ENCODE measurements around the gene DRD4. TPM values are rescaled to one million over a fixed set of nuclear protein-coding genes. Genes with fewer than 3 reads are reported as not detected.
"Not testable (repeated sequence)": the region's sequence is repeated elsewhere in the genome, so short reads cannot be mapped to it uniquely, and the experiment has no call there.

DRD4 gene
- total and polyA plus RNA-seq, 2 of the 8 experiments (the other 6 are each of a cell fraction or from before 2014, with no cell fraction given): 3.4 to 4.9 TPM

DNA sequence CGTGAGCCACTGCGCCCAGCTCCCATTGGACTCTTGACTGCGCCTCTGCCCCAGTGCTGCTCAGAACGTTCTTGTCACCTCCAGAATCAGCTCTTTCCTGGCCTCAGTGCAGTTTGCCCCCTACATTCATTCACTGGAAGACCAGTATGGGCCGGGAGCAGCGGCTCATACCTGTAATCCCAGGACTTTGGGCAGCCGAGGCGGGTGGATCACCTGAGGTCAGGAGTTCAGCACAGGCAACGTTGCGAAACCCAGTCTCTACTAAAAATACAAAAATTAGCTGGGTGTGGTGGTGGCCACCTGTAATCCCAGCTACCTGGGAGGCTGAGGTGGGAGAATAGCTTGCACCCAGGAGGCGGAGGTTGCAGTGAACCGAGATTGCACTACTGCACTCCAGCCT lies 17.4 kb downstream of the DRD4 start:
- not testable (repeated sequence) for H3K27ac ChIP-seq (ENCODE audit: low read depth, low read length)

More for the DNA sequence above, 17.4 kb downstream of the DRD4 start:
- not testable (repeated sequence) for H3K23ac ChIP-seq (ENCODE audit: insufficient read length); FAIRE-seq; H2BK120ac ChIP-seq (replicated peaks; ENCODE audit: low read depth, low read length); H3K9ac ChIP-seq (replicated peaks in 1 of 4; ENCODE audit: extremely low read depth in 1 of 4, low read depth in 3 of 4, low read length in 3 of 4); H4K8ac ChIP-seq (ENCODE audit: extremely low read depth, insufficient read depth, low read length); H3K4me1 ChIP-seq (replicated peaks in 1 of 4; ENCODE audit: control insufficient read depth in 3 of 4, insufficient read depth in 4 of 4, low read length in 3 of 4); H2AK5ac ChIP-seq (ENCODE audit: low read depth, low read length); H2BK5ac ChIP-seq (ENCODE audit: low read depth, low read length); H3K79me1 ChIP-seq (ENCODE audit: low read depth, low read length); H3K4me3 ChIP-seq (ENCODE audit: extremely low read depth in 1 of 4, insufficient read depth in 2 of 4, low read depth in 3 of 4, low read length in 4 of 4); H3K18ac ChIP-seq (ENCODE audit: extremely low read depth, low read length); H4K5ac ChIP-seq (ENCODE audit: insufficient read length, low read depth, low read length); H2BK20ac ChIP-seq (ENCODE audit: low read length); H2BK12ac ChIP-seq (ENCODE audit: low read depth, low read length); H4K91ac ChIP-seq (replicated peaks; ENCODE audit: insufficient read length, low read length); H3K4me2 ChIP-seq (ENCODE audit: insufficient read depth in 1 of 2, low read depth in 2 of 2, low read length in 2 of 2); H3K23me2 ChIP-seq (ENCODE audit: low read depth, low read length); H3K27me3 ChIP-seq (replicated peaks in 1 of 4; ENCODE audit: control insufficient read depth in 3 of 4, extremely low read depth in 1 of 4, insufficient read depth in 3 of 4, low read length in 3 of 4); H3K9me3 ChIP-seq (ENCODE audit: insufficient read depth in 2 of 2, low read depth in 1 of 2, low read length in 1 of 2); H3K14ac ChIP-seq (ENCODE audit: insufficient read length); DNase-seq (ENCODE audit: low read depth in 1 of 2, low spot score in 2 of 2); H3K4ac ChIP-seq (replicated peaks; ENCODE audit: insufficient read length, low read depth, low read length); H3K79me2 ChIP-seq (ENCODE audit: control insufficient read depth in 1 of 2, insufficient read depth in 2 of 2, low read length in 2 of 2); H3K56ac ChIP-seq (replicated peaks; ENCODE audit: insufficient read length, low read depth, low read length); H2BK15ac ChIP-seq (ENCODE audit: low read length); H4K20me1 ChIP-seq (replicated peaks in 1 of 2; ENCODE audit: control insufficient read depth in 1 of 2, insufficient read depth in 2 of 2, low read length in 2 of 2); H2AFZ ChIP-seq (ENCODE audit: low read length)
- ChIA-PET POLR2A (ENCODE audit: partially characterized antibody) (interaction anchor here (1.1 to 4.0 kb wide), 5 partner anchors 8 to 93 kb away, joined by 4 to 19 read pairs (median 4); partner anchors contain the start of gene TALDO1), CTCF (ENCODE audit: partially characterized antibody) (interaction anchor here (0.8 to 2.2 kb wide), 7 partner anchors 10 to 102 kb away, joined by 3 to 11 read pairs (median 4); no protein-coding TSS in a partner anchor)
- WGBS, 2 experiments (ENCODE audit: extremely low coverage in 1 of 2, insufficient coverage in 1 of 2, insufficient read length in 1 of 2, insufficient replicate concordance in 2 of 2, low coverage in 1 of 2, low lambda C conversion rate in 2 of 2, missing lambda C conversion rate in 1 of 2): 94% methylated on average over 8 of the region's 12 CpGs; no CpG with 5 or more reads in 1 of the 2 experiments
- peaks cover 0 to 18% (median 7%) of the 10 kb centered on the region in 4 experiments; a peak in 7 of 8 replicates for H3K36me3 ChIP-seq (ENCODE audit: control insufficient read depth in 2 of 4, insufficient read depth in 4 of 4, low read length in 3 of 4)

Data from H1 (cell line).